Liver (tissue), 9 donors: ENCODE results near the gene DARS1. TPM values are rescaled to one million over a fixed set of nuclear protein-coding genes. Genes with fewer than 3 reads are reported as not detected.

Experiments used
- DNase-seq: peaks from one replicate; pipeline ENCODE4 v3.0.0-alpha.2; 2017; ENCODE audit warnings: low spot score
- H3K27ac ChIP-seq, 2 donors: one replicate each; pipeline ENCODE4 v1.7.0; 2013; ENCODE audit warnings: inconsistent platforms in 2 of 2, low read length in 2 of 2, control low read depth in 1 of 2, low read depth in 1 of 2, mild to moderate bottlenecking in 1 of 2
- H3K27me3 ChIP-seq, 4 donors: one replicate each; pipeline versions ENCODE4 v1.6.1 to v1.7.0; 2013; ENCODE audit warnings: low read length in 3 of 4, inconsistent platforms in 1 of 4, mild to moderate bottlenecking in 1 of 4, moderate library complexity in 1 of 4; ENCODE audit not compliant: control insufficient read depth in 4 of 4, insufficient read depth in 4 of 4
- H3K36me3 ChIP-seq, 4 donors: one replicate each; pipeline versions ENCODE4 v1.6.1 to v1.7.0; 2013; ENCODE audit warnings: low read length in 3 of 4, mild to moderate bottlenecking in 3 of 4, low read depth in 1 of 4, moderate library complexity in 1 of 4; ENCODE audit not compliant: control insufficient read depth in 4 of 4, insufficient read depth in 3 of 4
- H3K4me1 ChIP-seq, 4 donors: one replicate each; pipeline versions ENCODE4 v1.6.1 to v1.7.0; 2013; ENCODE audit warnings: low read length in 3 of 4, mild to moderate bottlenecking in 3 of 4, moderate library complexity in 1 of 4; ENCODE audit not compliant: control insufficient read depth in 4 of 4, insufficient read depth in 4 of 4
- H3K4me3 ChIP-seq, 3 donors: one replicate each; pipeline versions ENCODE4 v1.6.1 to v1.7.0; 2013; ENCODE audit warnings: low read length in 3 of 3, control low read depth in 1 of 3, low read depth in 1 of 3, mild to moderate bottlenecking in 1 of 3
- H3K9ac ChIP-seq, 2 donors: one replicate each; pipeline ENCODE4 v1.7.0; 2013; ENCODE audit warnings: low read length in 2 of 2, mild to moderate bottlenecking in 2 of 2, moderate library complexity in 2 of 2, control low read depth in 1 of 2, low read depth in 1 of 2
- H3K9me3 ChIP-seq, 4 donors: one replicate each; pipeline versions ENCODE4 v1.6.1 to v1.7.0; 2013; ENCODE audit warnings: low read length in 3 of 4; ENCODE audit not compliant: control insufficient read depth in 4 of 4
- EGR1 ChIP-seq, 2 donors: IDR thresholded peaks; 2 replicates each; pipeline ENCODE4 v1.6.1; 2016 to 2018; ENCODE audit warnings: antibody characterized with exemption in 2 of 2, low read depth in 2 of 2
- FOXA1 ChIP-seq: IDR thresholded peaks from 2 replicates; pipeline ENCODE4 v1.6.1; 2016; ENCODE audit warnings: antibody characterized with exemption
- FOXA2 ChIP-seq: IDR thresholded peaks from 2 replicates; pipeline ENCODE4 v1.6.1; 2016; ENCODE audit warnings: antibody characterized with exemption
- HNF4G ChIP-seq: IDR thresholded peaks from 2 replicates; pipeline ENCODE4 v1.6.1; 2016; ENCODE audit warnings: antibody characterized with exemption
- JUND ChIP-seq, 2 donors: IDR thresholded peaks; 2 replicates each; pipeline ENCODE4 v1.6.1; 2016; ENCODE audit warnings: antibody characterized with exemption in 2 of 2
- NR2F2 ChIP-seq: IDR thresholded peaks from 2 replicates; pipeline ENCODE4 v1.6.1; 2016; ENCODE audit warnings: antibody characterized with exemption
- RAD21 ChIP-seq, 2 donors: IDR thresholded peaks; 2 replicates each; pipeline ENCODE4 v1.6.1; 2016; ENCODE audit warnings: antibody characterized with exemption in 2 of 2, mild to moderate bottlenecking in 2 of 2
- RXRA ChIP-seq, 2 donors: IDR thresholded peaks; 2 replicates each; pipeline ENCODE4 v1.6.1; 2017 to 2018; ENCODE audit warnings: antibody characterized with exemption in 2 of 2, mild to moderate bottlenecking in 1 of 2
- TAF1 ChIP-seq: conservative IDR thresholded peaks from 2 replicates; pipeline ENCODE4 v1.6.1; 2016; ENCODE audit warnings: antibody characterized with exemption, mild to moderate bottlenecking
- YY1 ChIP-seq: IDR thresholded peaks from 2 replicates; pipeline ENCODE4 v1.6.1; 2016; ENCODE audit warnings: antibody characterized with exemption, mild to moderate bottlenecking
- WGBS: extraction: QIAGEN DNeasy Blood & Tissue Kit; methylation state at CpG from one replicate; pipeline ENCODE4 v1.1.7; 2013; 5-methylcytosine and 5-hydroxymethylcytosine counted together
- polyA plus RNA-seq, 2 donors: library from polyadenylated mRNA; stranded (reverse) in 1 of 2; unstranded in 1 of 2; fragments of 200-250 nt in 1 of 2; fragments of >200 nt in 1 of 2; fragmentation: Nextera tagmentation in 1 of 2; extraction: Ambion mirVana in 1 of 2; gene quantifications; one replicate each; pipeline versions ENCODE4 v1.2.1 to v1.2.3, GENCODE V29; 2013 to 2015
- total RNA-seq, 2 donors: library from RNA; depleted of rRNA; stranded (reverse); fragments of >200 nt; gene quantifications; one replicate each; pipeline ENCODE4 v1.2.3, GENCODE V29; 2014
- TF ChIP-seq, protein P1 (sequence below): IDR thresholded peaks from 2 replicates; pipeline ENCODE4 v1.6.1; 2016; ENCODE audit warnings: antibody characterized with exemption
- TF ChIP-seq, protein P2 (sequence below): fragments of 150-350 bp; IDR thresholded peaks from 2 replicates; pipeline ENCODE4 v1.5.1; 2017; ENCODE audit warnings: improper control_type of control experiment, low read depth, low read length; ENCODE audit not compliant: missing input control
- TF ChIP-seq, protein P3 (sequence below): IDR thresholded peaks from 2 replicates; pipeline ENCODE4 v1.6.1; 2016; ENCODE audit warnings: antibody characterized with exemption
- TF ChIP-seq, protein P4 (sequence below): IDR thresholded peaks from 2 replicates; pipeline ENCODE4 v1.6.1; 2016; ENCODE audit warnings: antibody characterized with exemption, mild to moderate bottlenecking
- TF ChIP-seq, protein P5 (sequence below): IDR thresholded peaks from 2 replicates; pipeline ENCODE4 v1.6.1; 2016; ENCODE audit warnings: antibody characterized with exemption
- donor health status: healthy.
- donor health status: healthy.
- donor health status: healthy.
- donor health status: healthy.
- donor health status: healthy.

DARS1 gene
- total and polyA plus RNA-seq, 4 donors, result 25.0 to 44.1 (median 32.6) TPM

DNA sequence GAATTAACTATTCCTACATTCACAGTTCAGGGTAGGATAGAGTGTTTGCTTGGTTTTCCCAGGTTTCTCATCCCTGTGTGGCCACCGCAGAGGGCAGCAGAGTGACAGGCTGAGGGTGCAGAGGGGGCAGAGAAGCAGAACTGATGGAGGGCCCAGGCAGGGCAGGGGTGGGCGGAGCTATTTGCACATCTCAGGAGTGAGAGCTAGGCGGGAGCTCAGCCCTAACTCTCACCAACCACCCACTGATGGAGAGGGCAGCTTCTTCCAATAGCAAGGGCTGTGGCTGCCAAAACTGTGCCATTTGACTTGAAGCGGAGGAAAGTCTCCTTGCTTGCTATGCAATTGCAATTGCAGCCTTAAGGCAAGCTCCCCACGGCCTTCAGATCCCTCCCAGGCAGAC, 12.0 kb upstream of the DARS1 start:
- 74% methylated on average over 5 of the region's 5 CpGs for WGBS
- H3K9me3 ChIP-seq, result no peaks in the 10 kb centered on the region

DNA sequence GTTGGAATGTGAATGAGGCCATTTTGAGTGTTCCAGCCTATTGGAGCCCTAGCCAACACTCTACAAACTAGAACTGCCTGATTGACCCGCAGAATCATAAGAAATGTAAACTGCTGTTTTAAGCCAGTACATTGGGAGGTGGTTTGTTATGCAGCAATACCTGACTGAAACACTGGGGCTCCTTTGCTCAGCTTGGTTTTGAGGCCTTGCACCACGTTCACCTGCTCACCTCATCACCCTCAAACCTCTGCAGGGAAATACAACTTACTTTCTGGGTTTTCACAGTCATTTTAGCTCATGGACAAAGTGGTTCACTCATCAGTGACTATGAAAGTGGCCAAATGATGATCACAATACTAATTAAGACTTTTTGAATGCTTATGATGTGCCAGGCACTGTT, 10.9 kb upstream of the DARS1 start:
- no peaks in the 10 kb centered on the region for H3K4me1 ChIP-seq
- H3K36me3 ChIP-seq, result no peaks in the 10 kb centered on the region
- no peak for DNase-seq
- H3K9me3 ChIP-seq, result no peaks in the 10 kb centered on the region
- H3K27ac ChIP-seq, result no peak overlapping the region
- no peak overlapping the region for H3K9ac ChIP-seq
- TF ChIP-seq EGR1 (IDR thresholded peaks at IDR 0.05; ENCODE audit: low read depth in 2 of 2) (no peak), RAD21 (IDR thresholded peaks at IDR 0.05) (no peak), RXRA (IDR thresholded peaks at IDR 0.05) (no peak), NR2F2 (no peak), HNF4G (no peak), YY1 (no peak), FOXA1 (no peak), TAF1 (no peak)
- TF ChIP-seq, protein P1, sequence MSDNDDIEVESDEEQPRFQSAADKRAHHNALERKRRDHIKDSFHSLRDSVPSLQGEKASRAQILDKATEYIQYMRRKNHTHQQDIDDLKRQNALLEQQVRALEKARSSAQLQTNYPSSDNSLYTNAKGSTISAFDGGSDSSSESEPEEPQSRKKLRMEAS, result no peak
- TF ChIP-seq, protein P2, sequence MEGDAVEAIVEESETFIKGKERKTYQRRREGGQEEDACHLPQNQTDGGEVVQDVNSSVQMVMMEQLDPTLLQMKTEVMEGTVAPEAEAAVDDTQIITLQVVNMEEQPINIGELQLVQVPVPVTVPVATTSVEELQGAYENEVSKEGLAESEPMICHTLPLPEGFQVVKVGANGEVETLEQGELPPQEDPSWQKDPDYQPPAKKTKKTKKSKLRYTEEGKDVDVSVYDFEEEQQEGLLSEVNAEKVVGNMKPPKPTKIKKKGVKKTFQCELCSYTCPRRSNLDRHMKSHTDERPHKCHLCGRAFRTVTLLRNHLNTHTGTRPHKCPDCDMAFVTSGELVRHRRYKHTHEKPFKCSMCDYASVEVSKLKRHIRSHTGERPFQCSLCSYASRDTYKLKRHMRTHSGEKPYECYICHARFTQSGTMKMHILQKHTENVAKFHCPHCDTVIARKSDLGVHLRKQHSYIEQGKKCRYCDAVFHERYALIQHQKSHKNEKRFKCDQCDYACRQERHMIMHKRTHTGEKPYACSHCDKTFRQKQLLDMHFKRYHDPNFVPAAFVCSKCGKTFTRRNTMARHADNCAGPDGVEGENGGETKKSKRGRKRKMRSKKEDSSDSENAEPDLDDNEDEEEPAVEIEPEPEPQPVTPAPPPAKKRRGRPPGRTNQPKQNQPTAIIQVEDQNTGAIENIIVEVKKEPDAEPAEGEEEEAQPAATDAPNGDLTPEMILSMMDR, result no peak
- TF ChIP-seq, protein P3, sequence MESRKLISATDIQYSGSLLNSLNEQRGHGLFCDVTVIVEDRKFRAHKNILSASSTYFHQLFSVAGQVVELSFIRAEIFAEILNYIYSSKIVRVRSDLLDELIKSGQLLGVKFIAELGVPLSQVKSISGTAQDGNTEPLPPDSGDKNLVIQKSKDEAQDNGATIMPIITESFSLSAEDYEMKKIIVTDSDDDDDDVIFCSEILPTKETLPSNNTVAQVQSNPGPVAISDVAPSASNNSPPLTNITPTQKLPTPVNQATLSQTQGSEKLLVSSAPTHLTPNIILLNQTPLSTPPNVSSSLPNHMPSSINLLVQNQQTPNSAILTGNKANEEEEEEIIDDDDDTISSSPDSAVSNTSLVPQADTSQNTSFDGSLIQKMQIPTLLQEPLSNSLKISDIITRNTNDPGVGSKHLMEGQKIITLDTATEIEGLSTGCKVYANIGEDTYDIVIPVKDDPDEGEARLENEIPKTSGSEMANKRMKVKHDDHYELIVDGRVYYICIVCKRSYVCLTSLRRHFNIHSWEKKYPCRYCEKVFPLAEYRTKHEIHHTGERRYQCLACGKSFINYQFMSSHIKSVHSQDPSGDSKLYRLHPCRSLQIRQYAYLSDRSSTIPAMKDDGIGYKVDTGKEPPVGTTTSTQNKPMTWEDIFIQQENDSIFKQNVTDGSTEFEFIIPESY, result no peak
- no peak overlapping the region for H3K4me3 ChIP-seq
- no peaks in the 10 kb centered on the region for H3K27me3 ChIP-seq
- WGBS, result 93% methylated on average over 2 of the region's 2 CpGs

More for the DNA sequence above, 12.0 kb upstream of the DARS1 start:
- TF ChIP-seq, protein P3, result no peak
- TF ChIP-seq EGR1 (IDR thresholded peaks at IDR 0.05; ENCODE audit: low read depth in 2 of 2) (no peak), RAD21 (IDR thresholded peaks at IDR 0.05) (peak in 1 of 2 donors; percentile 12), YY1 (no peak)
- no peak overlapping the region for H3K9ac ChIP-seq
- H3K36me3 ChIP-seq, result no peaks in the 10 kb centered on the region
- H3K27me3 ChIP-seq, result no peaks in the 10 kb centered on the region
- no peaks in the 10 kb centered on the region for H3K4me1 ChIP-seq
- no peak overlapping the region for H3K27ac ChIP-seq
- H3K4me3 ChIP-seq, result no peak overlapping the region
- DNase-seq, result no peak

DNA sequence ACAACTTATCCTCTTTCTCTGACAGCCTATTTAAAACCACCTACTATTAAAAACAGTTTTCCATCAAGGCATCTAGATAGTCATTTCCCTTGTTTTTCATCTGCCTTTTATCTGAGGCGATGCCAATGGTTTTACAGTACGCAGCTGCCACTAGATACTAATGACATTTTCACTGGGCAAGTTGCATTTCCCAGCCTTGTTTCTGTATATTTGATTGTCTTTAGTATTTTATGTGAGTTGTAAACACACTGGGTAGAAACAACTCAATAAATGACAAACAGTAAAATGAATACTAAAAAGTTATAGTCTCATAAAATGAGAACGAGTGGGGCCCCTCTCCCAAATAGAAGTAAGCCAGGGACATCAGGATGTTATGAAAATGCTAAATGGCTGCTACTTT, 8.9 kb upstream of the DARS1 start:
- no peak overlapping the region for H3K9ac ChIP-seq
- TF ChIP-seq FOXA1, result no peak
- TF ChIP-seq YY1, result no peak
- no peak for TF ChIP-seq FOXA2
- no peak for TF ChIP-seq JUND (IDR thresholded peaks at IDR 0.05)
- TF ChIP-seq RXRA (IDR thresholded peaks at IDR 0.05), result no peak
- TF ChIP-seq, protein P1, result no peak
- no peak for TF ChIP-seq RAD21 (IDR thresholded peaks at IDR 0.05)
- TF ChIP-seq HNF4G, result no peak
- TF ChIP-seq, protein P4, sequence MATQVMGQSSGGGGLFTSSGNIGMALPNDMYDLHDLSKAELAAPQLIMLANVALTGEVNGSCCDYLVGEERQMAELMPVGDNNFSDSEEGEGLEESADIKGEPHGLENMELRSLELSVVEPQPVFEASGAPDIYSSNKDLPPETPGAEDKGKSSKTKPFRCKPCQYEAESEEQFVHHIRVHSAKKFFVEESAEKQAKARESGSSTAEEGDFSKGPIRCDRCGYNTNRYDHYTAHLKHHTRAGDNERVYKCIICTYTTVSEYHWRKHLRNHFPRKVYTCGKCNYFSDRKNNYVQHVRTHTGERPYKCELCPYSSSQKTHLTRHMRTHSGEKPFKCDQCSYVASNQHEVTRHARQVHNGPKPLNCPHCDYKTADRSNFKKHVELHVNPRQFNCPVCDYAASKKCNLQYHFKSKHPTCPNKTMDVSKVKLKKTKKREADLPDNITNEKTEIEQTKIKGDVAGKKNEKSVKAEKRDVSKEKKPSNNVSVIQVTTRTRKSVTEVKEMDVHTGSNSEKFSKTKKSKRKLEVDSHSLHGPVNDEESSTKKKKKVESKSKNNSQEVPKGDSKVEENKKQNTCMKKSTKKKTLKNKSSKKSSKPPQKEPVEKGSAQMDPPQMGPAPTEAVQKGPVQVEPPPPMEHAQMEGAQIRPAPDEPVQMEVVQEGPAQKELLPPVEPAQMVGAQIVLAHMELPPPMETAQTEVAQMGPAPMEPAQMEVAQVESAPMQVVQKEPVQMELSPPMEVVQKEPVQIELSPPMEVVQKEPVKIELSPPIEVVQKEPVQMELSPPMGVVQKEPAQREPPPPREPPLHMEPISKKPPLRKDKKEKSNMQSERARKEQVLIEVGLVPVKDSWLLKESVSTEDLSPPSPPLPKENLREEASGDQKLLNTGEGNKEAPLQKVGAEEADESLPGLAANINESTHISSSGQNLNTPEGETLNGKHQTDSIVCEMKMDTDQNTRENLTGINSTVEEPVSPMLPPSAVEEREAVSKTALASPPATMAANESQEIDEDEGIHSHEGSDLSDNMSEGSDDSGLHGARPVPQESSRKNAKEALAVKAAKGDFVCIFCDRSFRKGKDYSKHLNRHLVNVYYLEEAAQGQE, result no peak
- TF ChIP-seq EGR1 (IDR thresholded peaks at IDR 0.05; ENCODE audit: low read depth in 2 of 2), result no peak
- TF ChIP-seq, protein P5, sequence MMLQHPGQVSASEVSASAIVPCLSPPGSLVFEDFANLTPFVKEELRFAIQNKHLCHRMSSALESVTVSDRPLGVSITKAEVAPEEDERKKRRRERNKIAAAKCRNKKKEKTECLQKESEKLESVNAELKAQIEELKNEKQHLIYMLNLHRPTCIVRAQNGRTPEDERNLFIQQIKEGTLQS, result no peak
- H3K4me1 ChIP-seq, result no peaks in the 10 kb centered on the region
- H3K9me3 ChIP-seq, result no peaks in the 10 kb centered on the region
- no peak for DNase-seq
- H3K36me3 ChIP-seq, result no peaks in the 10 kb centered on the region
- no peaks in the 10 kb centered on the region for H3K27me3 ChIP-seq
- H3K4me3 ChIP-seq, result no peak overlapping the region
- H3K27ac ChIP-seq, result no peak overlapping the region
- 87% methylated on average over 3 of the region's 3 CpGs for WGBS
